A549 (cell line): ENCODE measurements around the gene IPO13. TPM values are rescaled to one million over a fixed set of nuclear protein-coding genes. Genes with fewer than 3 reads are reported as not detected.

Experiments
- ATAC-seq, 2 experiments: fragments of 200-7000 bp in 1 of 2; fragments of >200 bp in 1 of 2; cut with Nextera tagmentation in 1 of 2; cut with Tn5 transposase in 1 of 2; 3 replicates each; pipeline versions ENCODE4 v1.8.0 to v1.9.1; 2018 to 2020; ENCODE audit warnings: mild to moderate bottlenecking in 1 of 2, moderate library complexity in 1 of 2
- CTCF ChIA-PET: fragments of 300-600 bp; sonication (Branson Sonifier 250); formaldehyde crosslinking; extraction: SDS; loops from one replicate; lab custom pipeline; 2021; ENCODE audit warnings: antibody characterized with exemption, inconsistent platforms; lab: Yijun Ruan, JAX
- POLR2A ChIA-PET: fragments of 350-600 bp; formaldehyde crosslinking; extraction: SDS; loops from one replicate; lab custom pipeline; 2021; ENCODE audit warnings: antibody characterized with exemption, inconsistent platforms; lab: Yijun Ruan, JAX
- DNase-seq, 2 experiments: peaks; one replicate each; pipeline versions ENCODE4 v3.0.0 to v3.0.0-alpha.2; 2011 to 2016; ENCODE audit warnings: low read depth in 1 of 2, low spot score in 1 of 2
- FAIRE-seq: peaks from 2 replicates; lab custom pipeline; 2011; peaks lifted over from hg19 to GRCh38; lab: Jason Lieb, UNC
- H3K27ac ChIP-seq, 2 experiments: fragments of >200 bp; sonication (Bioruptor Twin); formaldehyde crosslinking; 3 replicates each; pipeline ENCODE4 v1.5.1; 2016 to 2017
- H3K4me1 ChIP-seq: fragments of >200 bp; sonication (Bioruptor Twin); formaldehyde crosslinking; 3 replicates; pipeline ENCODE4 v1.6.1; 2016
- H3K4me2 ChIP-seq: fragments of >200 bp; sonication (Bioruptor Twin); formaldehyde crosslinking; 3 replicates; pipeline ENCODE4 v1.6.1; 2016
- H3K4me3 ChIP-seq: fragments of >200 bp; sonication (Bioruptor Twin); formaldehyde crosslinking; 3 replicates; pipeline ENCODE4 v1.5.1; 2016
- H3K9me3 ChIP-seq: fragments of >200 bp; sonication (Bioruptor Twin); formaldehyde crosslinking; 3 replicates; pipeline ENCODE4 v1.6.1; 2016
- CEBPB ChIP-seq, 2 experiments: fragments of >200 bp in 1 of 2; sonication (Bioruptor Twin) in 1 of 2; formaldehyde crosslinking in 1 of 2; IDR thresholded peaks; 2 replicates each; pipeline ENCODE4 v1.6.1; 2012 to 2016
- CHD2 ChIP-seq: fragments of 150-350 bp; IDR thresholded peaks from 2 replicates; pipeline ENCODE4 v1.6.1; 2014; ENCODE audit warnings: low read length; ENCODE audit not compliant: partially characterized antibody
- CHD4 ChIP-seq: fragments of 200-600 bp; sonication (generic); IDR thresholded peaks from 2 replicates; pipeline ENCODE4 v1.6.1; 2016; ENCODE audit warnings: antibody characterized with exemption, mild to moderate bottlenecking, borderline replicate concordance
- EHF ChIP-seq: fragments of 250-450 bp; sonication (Bioruptor Pico); IDR thresholded peaks from 2 replicates; pipeline ENCODE4 v1.5.0; 2020; ENCODE audit warnings: mild to moderate bottlenecking
- EHMT2 ChIP-seq: fragments of 200-600 bp; sonication (generic); IDR thresholded peaks from 2 replicates; pipeline ENCODE4 v1.6.1; 2016; ENCODE audit warnings: antibody characterized with exemption, low read depth, mild to moderate bottlenecking, moderate library complexity
- HDAC2 ChIP-seq: fragments of 200-600 bp; sonication (generic); IDR thresholded peaks from 2 replicates; pipeline ENCODE4 v1.6.1; 2016
- HOXB5 ChIP-seq: fragments of 250-450 bp; sonication (Bioruptor Pico); IDR thresholded peaks from 2 replicates; pipeline ENCODE4 v1.5.0; 2020; ENCODE audit warnings: mild to moderate bottlenecking, moderate library complexity
- JUN ChIP-seq, 2 experiments: fragments of >200 bp; sonication (Bioruptor Twin); formaldehyde crosslinking; IDR thresholded peaks; 2 replicates in 1 of 2; 3 replicates in 1 of 2; pipeline ENCODE4 v1.6.1; 2016 to 2017
- KDM5A ChIP-seq: fragments of 200-600 bp; sonication (generic); IDR thresholded peaks from 2 replicates; pipeline ENCODE4 v1.6.1; 2016; ENCODE audit warnings: antibody characterized with exemption, mild to moderate bottlenecking
- RAD21 ChIP-seq, 2 experiments: fragments of >200 bp in 1 of 2; sonication (Bioruptor Twin) in 1 of 2; formaldehyde crosslinking in 1 of 2; IDR thresholded peaks in 1 of 2; conservative IDR thresholded peaks in 1 of 2; 2 replicates in 1 of 2; 3 replicates in 1 of 2; pipeline ENCODE4 v1.6.1; 2012 to 2018; ENCODE audit warnings: inconsistent platforms in 1 of 2
- RARB ChIP-seq: fragments of 250-450 bp; sonication (Bioruptor Pico); IDR thresholded peaks from 2 replicates; pipeline ENCODE4 v1.8.0; 2021; ENCODE audit warnings: mild to moderate bottlenecking, moderate library complexity
- SMC3 ChIP-seq: fragments of >200 bp; sonication (Bioruptor Twin); formaldehyde crosslinking; IDR thresholded peaks from 3 replicates; pipeline ENCODE4 v1.6.1; 2018; ENCODE audit warnings: inconsistent platforms
- WGBS: methylation state at CpG from one replicate; pipeline ENCODE4 v1.1.6; 2017; ENCODE audit errors: missing lambda C conversion rate; 5-methylcytosine and 5-hydroxymethylcytosine counted together
- polyA plus RNA-seq, 4 experiments: library from polyadenylated mRNA; depleted of rRNA in 3 of 4; stranded (reverse); fragments of >200 nt; fragmentation: RNase III in 1 of 4; extraction: RNeasy Plus Mini Kit Qiagen cat#74134 plus additional on column Dnase treatment in 1 of 4; gene quantifications; 2 replicates in 3 of 4; 3 replicates in 1 of 4; pipeline ENCODE4 v1.2.3, GENCODE V29; 2011 to 2017
- TF ChIP-seq, protein P1 (sequence below): fragments of >200 bp; sonication (Bioruptor Twin); formaldehyde crosslinking; IDR thresholded peaks from 3 replicates; pipeline ENCODE4 v1.5.1; 2016
- TF ChIP-seq, protein P2 (sequence below): IDR thresholded peaks from 2 replicates; pipeline ENCODE4 v1.6.1; 2012; ENCODE audit warnings: low read depth, borderline replicate concordance
- TF ChIP-seq, protein P3 (sequence below): fragments of >200 bp; sonication (Bioruptor Twin); formaldehyde crosslinking; IDR thresholded peaks from 2 replicates; pipeline ENCODE4 v1.6.1; 2016

The IPO13 gene
- polyA plus RNA-seq, 2 of the 4 experiments (the other 2 are of a cell fraction), result 8.1 to 15.8 TPM

DNA sequence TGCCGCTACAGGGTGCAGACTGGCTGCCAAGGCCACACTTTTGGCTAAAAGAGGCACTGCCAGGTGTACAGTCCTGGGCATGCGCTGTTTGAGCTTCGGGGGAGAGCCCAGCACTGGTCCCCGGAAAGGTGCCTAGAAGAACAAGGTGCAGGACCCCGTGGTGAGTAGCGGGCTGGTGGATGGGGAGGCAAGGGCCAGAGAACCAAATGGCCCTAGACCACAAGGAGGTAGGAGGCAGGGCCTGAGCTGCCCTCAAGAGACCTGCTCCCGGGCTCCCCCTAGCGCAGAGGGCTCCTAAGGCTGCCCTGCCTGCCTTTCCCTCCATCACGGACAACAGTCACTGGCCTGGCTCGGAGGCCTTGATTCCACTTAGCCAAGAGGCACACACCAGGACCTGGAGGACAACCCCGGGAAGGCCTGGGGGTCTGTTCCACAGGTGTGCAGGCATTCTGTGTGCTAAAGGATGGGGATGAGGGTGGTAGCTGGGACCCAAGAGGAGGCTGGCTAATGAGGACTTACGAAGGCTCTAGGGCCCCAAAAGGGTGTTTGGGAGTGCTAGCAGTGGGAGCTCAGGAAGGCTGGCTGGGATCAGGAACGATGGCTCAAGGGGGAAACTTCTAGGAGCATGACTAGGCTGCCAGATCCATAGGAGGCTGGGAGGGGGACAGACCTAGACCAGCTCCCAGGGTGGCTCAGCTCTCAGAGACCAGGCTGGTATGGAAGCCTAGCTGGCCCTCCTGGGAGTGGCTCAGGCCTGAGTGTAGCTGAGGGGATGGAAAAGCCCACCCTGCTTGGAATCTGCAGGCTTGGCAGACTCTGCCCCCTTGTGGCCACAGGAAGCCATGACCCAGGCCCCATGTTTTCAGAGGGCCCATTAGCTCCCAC, 12.4 kb upstream of the IPO13 start:
- no peak overlapping the region for H3K4me2 ChIP-seq
- ATAC-seq (peak; percentile 32 to 76; a peak in 4 of 6 replicates), DNase-seq (peak; percentile 51 to 60), FAIRE-seq (no peak)
- H3K27ac ChIP-seq, result peak overlapping the region in 1 of 2 experiments; percentile 92; a peak in 4 of 6 replicates
- no peaks in the 10 kb centered on the region for H3K9me3 ChIP-seq
- peaks cover 54% of the 10 kb centered on the region for H3K4me1 ChIP-seq
- TF ChIP-seq, protein P1, sequence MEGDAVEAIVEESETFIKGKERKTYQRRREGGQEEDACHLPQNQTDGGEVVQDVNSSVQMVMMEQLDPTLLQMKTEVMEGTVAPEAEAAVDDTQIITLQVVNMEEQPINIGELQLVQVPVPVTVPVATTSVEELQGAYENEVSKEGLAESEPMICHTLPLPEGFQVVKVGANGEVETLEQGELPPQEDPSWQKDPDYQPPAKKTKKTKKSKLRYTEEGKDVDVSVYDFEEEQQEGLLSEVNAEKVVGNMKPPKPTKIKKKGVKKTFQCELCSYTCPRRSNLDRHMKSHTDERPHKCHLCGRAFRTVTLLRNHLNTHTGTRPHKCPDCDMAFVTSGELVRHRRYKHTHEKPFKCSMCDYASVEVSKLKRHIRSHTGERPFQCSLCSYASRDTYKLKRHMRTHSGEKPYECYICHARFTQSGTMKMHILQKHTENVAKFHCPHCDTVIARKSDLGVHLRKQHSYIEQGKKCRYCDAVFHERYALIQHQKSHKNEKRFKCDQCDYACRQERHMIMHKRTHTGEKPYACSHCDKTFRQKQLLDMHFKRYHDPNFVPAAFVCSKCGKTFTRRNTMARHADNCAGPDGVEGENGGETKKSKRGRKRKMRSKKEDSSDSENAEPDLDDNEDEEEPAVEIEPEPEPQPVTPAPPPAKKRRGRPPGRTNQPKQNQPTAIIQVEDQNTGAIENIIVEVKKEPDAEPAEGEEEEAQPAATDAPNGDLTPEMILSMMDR, result peak; percentile 63
- no peak for TF ChIP-seq KDM5A
- TF ChIP-seq RAD21 (conservative IDR thresholded peaks at IDR 0.05 in 1 of 2, IDR thresholded peaks at IDR 0.05 in 1 of 2), result peak; percentile 74 to 81
- peak; percentile 76 for TF ChIP-seq SMC3
- TF ChIP-seq, protein P2, sequence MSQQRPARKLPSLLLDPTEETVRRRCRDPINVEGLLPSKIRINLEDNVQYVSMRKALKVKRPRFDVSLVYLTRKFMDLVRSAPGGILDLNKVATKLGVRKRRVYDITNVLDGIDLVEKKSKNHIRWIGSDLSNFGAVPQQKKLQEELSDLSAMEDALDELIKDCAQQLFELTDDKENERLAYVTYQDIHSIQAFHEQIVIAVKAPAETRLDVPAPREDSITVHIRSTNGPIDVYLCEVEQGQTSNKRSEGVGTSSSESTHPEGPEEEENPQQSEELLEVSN, result no peak
- no peak for TF ChIP-seq JUN (IDR thresholded peaks at IDR 0.05)
- no peak for TF ChIP-seq EHMT2
- 58% methylated on average over 7 of the region's 13 CpGs for WGBS
- ChIA-PET POLR2A (interaction anchor here (0.5 to 0.6 kb wide), 2 partner anchors 413 to 771 kb away, joined by 3 to 5 read pairs; no protein-coding TSS in a partner anchor), CTCF (interaction anchor here (0.6 to 16.9 kb wide), 46 partner anchors 9 to 707 kb away, joined by 3 to 243 read pairs (median 4); partner anchors contain the start of gene IPO13)
- no peak overlapping the region for H3K4me3 ChIP-seq

DNA sequence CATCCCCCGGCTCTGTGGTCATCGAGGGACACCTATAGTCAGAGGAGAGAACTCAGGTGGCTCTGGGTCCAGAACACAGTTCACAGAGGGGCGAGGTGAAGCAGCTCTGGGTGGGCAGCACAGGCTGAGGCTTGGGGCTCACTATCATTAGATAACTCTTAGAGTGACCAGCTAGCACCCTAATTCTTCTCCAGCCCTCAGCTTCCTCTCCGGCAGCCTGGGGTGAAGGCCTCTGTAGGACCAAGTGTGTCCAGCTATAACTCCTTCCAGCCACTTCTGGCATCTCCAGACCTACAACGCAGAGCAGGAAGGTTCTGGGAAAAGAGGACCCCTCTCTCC, 11.8 kb upstream of the IPO13 start:
- H3K4me2 ChIP-seq, result no peak overlapping the region
- CTCF ChIA-PET, result interaction anchor here (0.6 to 16.9 kb wide), 44 partner anchors 9 to 708 kb away, joined by 3 to 243 read pairs (median 4); partner anchors contain the start of gene IPO13

DNA sequence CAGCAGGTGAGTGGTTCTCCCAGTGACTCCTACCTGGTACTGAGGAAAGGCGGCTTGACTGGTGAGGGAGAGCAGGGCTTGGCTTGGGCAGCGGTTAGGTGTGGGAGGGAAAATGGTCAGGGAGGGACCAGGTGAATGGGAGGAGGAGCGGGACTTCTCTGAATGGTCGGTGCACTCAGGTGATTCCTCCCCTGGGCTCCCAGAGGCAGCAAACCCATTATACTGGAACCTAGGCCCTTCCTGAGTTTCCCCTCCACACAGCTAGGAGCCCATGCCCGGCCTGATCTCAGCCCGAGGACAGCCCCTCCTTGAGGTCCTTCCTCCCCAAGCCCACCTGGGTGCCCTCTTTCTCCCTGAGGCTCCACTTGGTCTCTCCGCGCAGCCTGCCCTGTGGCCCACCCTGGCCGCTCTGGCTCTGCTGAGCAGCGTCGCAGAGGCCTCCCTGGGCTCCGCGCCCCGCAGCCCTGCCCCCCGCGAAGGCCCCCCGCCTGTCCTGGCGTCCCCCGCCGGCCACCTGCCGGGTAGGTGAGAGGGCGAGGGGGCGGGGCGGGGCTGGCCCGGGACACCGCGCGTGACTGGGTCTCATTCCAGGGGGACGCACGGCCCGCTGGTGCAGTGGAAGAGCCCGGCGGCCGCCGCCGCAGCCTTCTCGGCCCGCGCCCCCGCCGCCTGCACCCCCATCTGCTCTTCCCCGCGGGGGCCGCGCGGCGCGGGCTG, 10.9 kb upstream of the IPO13 start:
- no peak overlapping the region for H3K4me2 ChIP-seq
- ChIA-PET CTCF (interaction anchor here (1.5 to 16.9 kb wide), 11 partner anchors 8 to 176 kb away, joined by 3 to 243 read pairs (median 8); partner anchors contain the start of gene IPO13), POLR2A (no interaction called here)
- WGBS, result 90% methylated on average over 6 of the region's 48 CpGs
- no peak for DNase-seq
- no peak for FAIRE-seq
- TF ChIP-seq, protein P3, sequence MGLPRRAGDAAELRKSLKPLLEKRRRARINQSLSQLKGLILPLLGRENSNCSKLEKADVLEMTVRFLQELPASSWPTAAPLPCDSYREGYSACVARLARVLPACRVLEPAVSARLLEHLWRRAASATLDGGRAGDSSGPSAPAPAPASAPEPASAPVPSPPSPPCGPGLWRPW, result no peak
- TF ChIP-seq EHMT2, result no peak
- TF ChIP-seq CHD4, result no peak
- no peak for TF ChIP-seq RARB
- no peak for TF ChIP-seq CEBPB (IDR thresholded peaks at IDR 0.05)
- TF ChIP-seq HOXB5 (CRISPR knock-in tag), result no peak
- no peak for TF ChIP-seq EHF
- no peak for TF ChIP-seq CHD2
- TF ChIP-seq JUN (IDR thresholded peaks at IDR 0.05), result no peak
- no peak for TF ChIP-seq HDAC2
- no peak overlapping the region for H3K4me3 ChIP-seq
- peak overlapping the region in 1 of 2 experiments; percentile 92; a peak in 1 of 6 replicates for H3K27ac ChIP-seq
- no peaks in the 10 kb centered on the region for H3K9me3 ChIP-seq
- H3K4me1 ChIP-seq, result peaks cover 40% of the 10 kb centered on the region
- ATAC-seq, result no peak

More for the DNA sequence above, 11.8 kb upstream of the IPO13 start:
- WGBS, result 79% methylated on average over 2 of the region's 5 CpGs
- FAIRE-seq (no peak), DNase-seq (no peak), ATAC-seq (no peak; a peak in 1 of 6 replicates)
- H3K9me3 ChIP-seq, result no peaks in the 10 kb centered on the region
- H3K27ac ChIP-seq, result peak overlapping the region in 1 of 2 experiments; percentile 92; a peak in 2 of 6 replicates
- H3K4me3 ChIP-seq, result no peak overlapping the region
- POLR2A ChIA-PET, result interaction anchor here (0.6 kb wide), 1 partner anchor 414 kb away, joined by 3 read pairs; no protein-coding TSS in a partner anchor
- H3K4me1 ChIP-seq, result peaks cover 48% of the 10 kb centered on the region
- peak in 1 of 2 experiments; percentile 21; a peak in 1 of 5 replicates for TF ChIP-seq RAD21 (conservative IDR thresholded peaks at IDR 0.05 in 1 of 2, IDR thresholded peaks at IDR 0.05 in 1 of 2)
- TF ChIP-seq, protein P1, result no peak
